Upper lobe of right lung (tissue), 1 donor: Measurements from ENCODE around the gene NQO2. TPM values are rescaled to one million over a fixed set of nuclear protein-coding genes. Genes with fewer than 3 reads are reported as not detected.
"Not testable (repeated sequence)": the region's sequence is repeated elsewhere in the genome, so short reads cannot be mapped to it uniquely, and the experiment has no call there.

ENCODE experiments used
- ATAC-seq: fragments of 200-7000 bp; cut with Tn5 transposase; one replicate; pipeline ENCODE4 v1.9.1; 2020; ENCODE audit warnings: mild to moderate bottlenecking, moderate library complexity
- DNase-seq: peaks from one replicate; pipeline ENCODE4 v3.0.0-alpha.2; 2020
- H3K27ac ChIP-seq: fragments of 200-600 bp; one replicate; pipeline ENCODE4 v1.8.0; 2022
- H3K27me3 ChIP-seq: fragments of 200-600 bp; one replicate; pipeline ENCODE4 v1.8.0; 2022; ENCODE audit warnings: mild to moderate bottlenecking
- H3K36me3 ChIP-seq: fragments of 200-600 bp; one replicate; pipeline ENCODE4 v1.8.0; 2022
- H3K4me1 ChIP-seq: fragments of 200-600 bp; one replicate; pipeline ENCODE4 v1.8.0; 2022
- H3K4me3 ChIP-seq: fragments of 200-600 bp; one replicate; pipeline ENCODE4 v1.8.0; 2022; ENCODE audit warnings: mild to moderate bottlenecking
- H3K9me3 ChIP-seq: fragments of 200-600 bp; one replicate; pipeline ENCODE4 v1.8.0; 2022
- CTCF ChIP-seq: fragments of 200-600 bp; IDR thresholded peaks from one replicate; pipeline ENCODE4 v1.8.0; 2022; ENCODE audit warnings: antibody characterized with exemption
- intact Hi-C: fragments of 100-400 bp; cut with DNase I; formaldehyde crosslinking; loops from one replicate; pipeline ENCODE4 v1.11.0; 2022
- total RNA-seq: library from RNA; stranded (reverse); fragmentation: NEBNext Ultra II Directional; extraction: Animal tissue kit (Norgen Biotek cat#: 25700); gene quantifications from one replicate; pipeline ENCODE4 v1.2.1, GENCODE V29; 2021
- donor health status: DM: no; HTN: yes; CAD: no; lungs with severe emphysema.

NQO2 gene
- total RNA-seq, 1 donor from 2014 or later: 20.6 TPM

- Histone ChIP-seq H3K4me1 (peaks cover 8% of the 10 kb centered on the region), H3K27ac (no peak overlapping the region), H3K27me3 (no peaks in the 10 kb centered on the region), H3K36me3 (no peaks in the 10 kb centered on the region), H3K9me3 (no peaks in the 10 kb centered on the region), H3K4me3 (no peak overlapping the region)
- ATAC-seq (no peak), DNase-seq (no peak)
- TF ChIP-seq CTCF: no peak
- intact Hi-C loops: no loop called here
Measured at GRCh38 chr6:3061501-3061941, 61.8 kb downstream of the NQO2 start.

- Histone ChIP-seq H3K4me3 (peak overlapping the region; percentile 70), H3K4me1 (peaks cover 18% of the 10 kb centered on the region), H3K27ac (peak overlapping the region; percentile 88)
- H3K27me3 ChIP-seq, H3K36me3 ChIP-seq, DNase-seq, intact Hi-C loops, ATAC-seq, H3K9me3 ChIP-seq: not testable (repeated sequence)
Measured at GRCh38 chr6:3063340-3063732, 63.6 kb downstream of the NQO2 start.

GRCh38 chr6:3063733-3064700, 64.3 kb downstream of the NQO2 start:
- intact Hi-C loops: no loop called here
- peak overlapping the region; percentile 88 for H3K27ac ChIP-seq
- ATAC-seq (peak; percentile 94), DNase-seq (peak; percentile 98)
- H3K27me3 ChIP-seq: no peaks in the 10 kb centered on the region
- no peaks in the 10 kb centered on the region for H3K36me3 ChIP-seq
- TF ChIP-seq CTCF: peak; percentile 16
- peak overlapping the region; percentile 70 for H3K4me3 ChIP-seq
- H3K4me1 ChIP-seq: peaks cover 18% of the 10 kb centered on the region
- no peaks in the 10 kb centered on the region for H3K9me3 ChIP-seq

GRCh38 chr6:3068329-3069214, 68.9 kb downstream of the NQO2 start, which contains the start of gene RIPK1:
Gene RIPK1 (plus strand): TSS chr6:3068494. CDS start chr6:3076824, 8,330 bp downstream.
- intact Hi-C loops: no loop called here
- DNase-seq: peak; percentile 98
- Histone ChIP-seq H3K36me3 (no peaks in the 10 kb centered on the region), H3K27ac (peak within 1 kb of the TSS; percentile 100), H3K27me3 (no peaks in the 10 kb centered on the region), H3K9me3 (no peaks in the 10 kb centered on the region), H3K4me1 (peaks cover 35% of the 10 kb centered on the region), H3K4me3 (peak within 1 kb of the TSS; percentile 89)
- peak; percentile 21 for TF ChIP-seq CTCF
- peak; percentile 94 for ATAC-seq

Other genes with a start within 250 kb of the NQO2 start
- 0.84 TPM for gene MYLK4, start 249.0 kb upstream of the NQO2 start, total RNA-seq
- gene WRNIP1, start 234.5 kb upstream of the NQO2 start, total RNA-seq: 42.9 TPM
- gene SERPINB1, start 158.0 kb upstream of the NQO2 start, total RNA-seq: 101 TPM
- gene SERPINB9, start 96.6 kb upstream of the NQO2 start, total RNA-seq: 12.4 TPM
- 157 TPM for gene SERPINB6, start 28.3 kb upstream of the NQO2 start, total RNA-seq
- 24.4 TPM for gene RIPK1, start 68.6 kb downstream of the NQO2 start, total RNA-seq
- 7.6 TPM for gene BPHL, start 118.8 kb downstream of the NQO2 start, total RNA-seq
- gene TUBB2A, start 157.7 kb downstream of the NQO2 start, total RNA-seq: 15.4 TPM
- gene TUBB2B, start 227.8 kb downstream of the NQO2 start, total RNA-seq: 0.46 TPM